Left lung (tissue), 10 donors: ENCODE data around the gene MRPS34. TPM values are rescaled to one million over a fixed set of nuclear protein-coding genes. Genes with fewer than 3 reads are reported as not detected.
A peak's percentile ranks its signal among the peaks of the same experiment; 100 is the strongest.

Experiments used
- ATAC-seq: fragments of 200-7000 bp; cut with Tn5 transposase; one replicate; pipeline ENCODE4 v1.9.1; 2020; ENCODE audit warnings: moderate library complexity
- DNase-seq, 4 donors: peaks; one replicate each; pipeline ENCODE4 v3.0.0-alpha.2; 2013 to 2020
- H3K27ac ChIP-seq, 2 donors: fragments of 200-600 bp; sonication (generic) in 1 of 2; one replicate each; pipeline versions ENCODE4 v1.5.0 to v1.8.0; 2020 to 2021
- H3K27me3 ChIP-seq, 2 donors: fragments of 200-600 bp; sonication (generic) in 1 of 2; one replicate each; pipeline versions ENCODE4 v1.5.0 to v1.8.0; 2020 to 2021
- H3K36me3 ChIP-seq, 2 donors: fragments of 200-600 bp; sonication (generic) in 1 of 2; one replicate each; pipeline versions ENCODE4 v1.5.0 to v1.8.0; 2020 to 2021
- H3K4me1 ChIP-seq, 2 donors: fragments of 200-600 bp; one replicate each; pipeline ENCODE4 v1.8.0; 2021
- H3K4me3 ChIP-seq, 2 donors: fragments of 200-600 bp; sonication (generic) in 1 of 2; one replicate each; pipeline versions ENCODE4 v1.5.0 to v1.8.0; 2020 to 2021; ENCODE audit warnings: mild to moderate bottlenecking in 1 of 2
- H3K9me3 ChIP-seq, 2 donors: fragments of 200-600 bp; sonication (generic) in 1 of 2; one replicate each; pipeline versions ENCODE4 v1.5.0 to v1.8.0; 2020 to 2021
- intact Hi-C, 2 donors: fragments of 100-400 bp; cut with DNase I; formaldehyde crosslinking; loops; one replicate each; pipeline versions ENCODE4 v1.11.2 to v1.14.2; 2022
- polyA plus RNA-seq, 6 donors: library from polyadenylated mRNA; unstranded; fragments of 120-200 nt; gene quantifications; one replicate each; pipeline ENCODE4 v1.2.1, GENCODE V29; 2013; ENCODE audit not compliant: insufficient read length in 6 of 6
- total RNA-seq, 2 donors: library from RNA; stranded (reverse); fragmentation: NEBNext Ultra II Directional; extraction: Animal tissue kit (Norgen Biotek cat#: 25700); gene quantifications; one replicate each; pipeline ENCODE4 v1.2.1, GENCODE V29; 2021
- TF ChIP-seq, protein P1 (sequence below), 2 donors: fragments of 200-600 bp; sonication (generic) in 1 of 2; IDR thresholded peaks; one replicate each; pipeline versions ENCODE4 v1.5.0 to v1.8.0; 2021; ENCODE audit warnings: antibody characterized with exemption in 2 of 2
- donor health status: DM: no; HTN: yes; CAD: no.
- donor health status: DM: no; HTN: no; CAD: no.

Gene MRPS34
- total and polyA plus RNA-seq, 8 donors = 47.5 to 91.5 (median 64.1) TPM

DNA sequence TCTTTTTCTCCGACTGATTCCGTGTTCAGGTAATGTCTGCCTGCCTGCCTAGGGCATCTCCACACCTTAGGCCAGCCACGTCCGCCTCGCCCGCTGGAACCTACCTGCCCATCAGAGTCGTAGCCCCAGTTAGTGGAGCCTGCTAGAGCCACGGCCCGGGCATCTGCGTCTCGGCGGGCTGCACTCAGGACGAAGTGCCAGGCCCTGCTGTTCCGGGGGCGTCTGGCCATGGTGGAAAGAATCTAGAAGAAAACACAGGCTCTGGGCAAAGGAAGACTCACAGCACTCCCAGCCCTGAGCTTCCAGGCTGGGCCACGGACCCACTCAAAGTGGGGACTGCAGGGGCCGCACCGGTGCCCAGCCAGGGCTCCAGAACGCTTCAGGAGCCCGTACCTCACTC is 8.3 kb upstream of the MRPS34 start:
- peak in 1 of 4 donors; percentile 14 for DNase-seq

DNA sequence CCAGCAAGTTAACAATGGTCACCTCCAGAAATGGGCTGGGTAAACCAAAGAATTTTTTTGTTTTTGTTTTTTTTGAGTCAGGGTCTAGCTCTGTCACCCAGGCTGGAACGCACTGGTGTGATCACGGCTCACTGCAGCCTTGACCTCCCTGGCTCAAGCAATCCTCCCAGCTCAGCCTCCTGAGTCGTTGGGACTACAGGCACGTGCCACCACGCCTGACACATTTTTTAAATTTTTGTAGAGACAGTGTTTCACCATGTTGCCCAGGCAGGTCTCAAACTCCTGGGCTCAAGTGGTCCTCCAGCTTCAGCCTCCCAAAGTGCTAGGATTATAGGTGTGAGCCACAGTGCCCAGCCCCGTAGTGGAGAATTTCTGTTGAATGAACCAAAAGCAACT is 7.7 kb upstream of the MRPS34 start:
- H3K27me3 ChIP-seq = no peaks in the 10 kb centered on the region
- TF ChIP-seq, protein P1, sequence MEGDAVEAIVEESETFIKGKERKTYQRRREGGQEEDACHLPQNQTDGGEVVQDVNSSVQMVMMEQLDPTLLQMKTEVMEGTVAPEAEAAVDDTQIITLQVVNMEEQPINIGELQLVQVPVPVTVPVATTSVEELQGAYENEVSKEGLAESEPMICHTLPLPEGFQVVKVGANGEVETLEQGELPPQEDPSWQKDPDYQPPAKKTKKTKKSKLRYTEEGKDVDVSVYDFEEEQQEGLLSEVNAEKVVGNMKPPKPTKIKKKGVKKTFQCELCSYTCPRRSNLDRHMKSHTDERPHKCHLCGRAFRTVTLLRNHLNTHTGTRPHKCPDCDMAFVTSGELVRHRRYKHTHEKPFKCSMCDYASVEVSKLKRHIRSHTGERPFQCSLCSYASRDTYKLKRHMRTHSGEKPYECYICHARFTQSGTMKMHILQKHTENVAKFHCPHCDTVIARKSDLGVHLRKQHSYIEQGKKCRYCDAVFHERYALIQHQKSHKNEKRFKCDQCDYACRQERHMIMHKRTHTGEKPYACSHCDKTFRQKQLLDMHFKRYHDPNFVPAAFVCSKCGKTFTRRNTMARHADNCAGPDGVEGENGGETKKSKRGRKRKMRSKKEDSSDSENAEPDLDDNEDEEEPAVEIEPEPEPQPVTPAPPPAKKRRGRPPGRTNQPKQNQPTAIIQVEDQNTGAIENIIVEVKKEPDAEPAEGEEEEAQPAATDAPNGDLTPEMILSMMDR (IDR thresholded peaks at IDR 0.05) = no peak
- peaks cover 0 to 41% of the 10 kb centered on the region in 2 donors for H3K36me3 ChIP-seq
- ATAC-seq (no peak), DNase-seq (no peak)
- intact Hi-C loops = no loop called here
- no peak overlapping the region for H3K4me3 ChIP-seq
- peaks cover 8 to 35% of the 10 kb centered on the region in 2 donors for H3K4me1 ChIP-seq
- H3K9me3 ChIP-seq = no peaks in the 10 kb centered on the region
- no peak overlapping the region for H3K27ac ChIP-seq

More for the DNA sequence above, 8.3 kb upstream of the MRPS34 start:
- TF ChIP-seq, protein P1 (IDR thresholded peaks at IDR 0.05) = no peak
- Histone ChIP-seq H3K36me3 (peaks cover 0 to 41% of the 10 kb centered on the region in 2 donors), H3K4me1 (peaks cover 8 to 39% of the 10 kb centered on the region in 2 donors), H3K9me3 (no peaks in the 10 kb centered on the region), H3K27me3 (no peaks in the 10 kb centered on the region), H3K4me3 (peak overlapping the region; percentile 81 to 87), H3K27ac (peak overlapping the region in 1 of 2 donors; percentile 88)
- no peak for ATAC-seq
- intact Hi-C loops = no loop called here

DNA sequence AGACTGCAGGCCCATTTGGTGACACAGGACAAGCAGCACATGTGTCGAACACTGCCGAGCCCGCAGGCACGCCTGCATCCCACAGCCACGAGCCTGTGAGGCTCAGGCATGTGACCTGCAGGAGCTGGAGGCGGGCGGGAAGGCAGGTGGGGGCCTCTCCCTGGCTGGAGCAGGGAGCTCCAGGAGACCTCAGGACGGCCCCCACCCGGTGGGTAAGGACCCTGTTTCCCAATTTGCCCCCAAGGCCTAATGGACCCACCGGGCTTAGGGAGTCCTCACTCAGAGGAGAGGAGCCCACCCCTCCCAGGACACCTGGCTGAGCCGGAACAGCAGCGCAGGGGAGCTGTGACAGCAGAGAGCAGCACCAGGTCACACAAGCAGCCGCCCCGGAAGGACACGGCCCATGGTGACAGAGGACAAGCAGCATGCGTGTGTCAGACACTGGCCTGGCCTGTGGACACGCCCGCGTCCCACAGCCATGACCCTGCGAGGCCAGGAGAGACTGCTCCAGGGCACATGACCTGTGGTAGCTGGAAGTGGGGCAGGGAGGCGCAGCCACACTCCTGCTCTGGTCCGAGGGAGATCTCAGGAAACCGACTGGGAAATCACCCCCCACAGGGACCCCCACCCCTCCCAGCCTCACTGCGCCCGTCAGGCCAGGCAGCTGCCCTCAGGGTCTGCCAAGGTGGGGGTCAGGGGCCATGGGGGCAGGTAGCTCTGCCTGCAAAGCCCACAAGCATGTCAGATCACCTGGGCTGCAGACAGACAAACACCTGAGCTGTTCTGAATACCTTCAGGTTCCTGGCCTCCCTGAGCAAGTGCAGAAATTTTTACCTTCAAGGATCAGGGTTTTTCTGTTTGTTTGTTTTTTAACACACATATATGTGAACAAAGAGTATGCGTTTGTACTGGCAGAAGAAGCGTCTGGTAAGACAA is 7.1 kb upstream of the MRPS34 start:
- H3K27me3 ChIP-seq = no peaks in the 10 kb centered on the region
- ATAC-seq = no peak
- no peak for DNase-seq
- H3K36me3 ChIP-seq = peaks cover 0 to 47% of the 10 kb centered on the region in 2 donors
- H3K4me3 ChIP-seq = no peak overlapping the region
- intact Hi-C loops = no loop called here
- H3K4me1 ChIP-seq = peaks cover 8 to 35% of the 10 kb centered on the region in 2 donors
- TF ChIP-seq, protein P1 (IDR thresholded peaks at IDR 0.05) = no peak
- no peaks in the 10 kb centered on the region for H3K9me3 ChIP-seq
- H3K27ac ChIP-seq = no peak overlapping the region

DNA sequence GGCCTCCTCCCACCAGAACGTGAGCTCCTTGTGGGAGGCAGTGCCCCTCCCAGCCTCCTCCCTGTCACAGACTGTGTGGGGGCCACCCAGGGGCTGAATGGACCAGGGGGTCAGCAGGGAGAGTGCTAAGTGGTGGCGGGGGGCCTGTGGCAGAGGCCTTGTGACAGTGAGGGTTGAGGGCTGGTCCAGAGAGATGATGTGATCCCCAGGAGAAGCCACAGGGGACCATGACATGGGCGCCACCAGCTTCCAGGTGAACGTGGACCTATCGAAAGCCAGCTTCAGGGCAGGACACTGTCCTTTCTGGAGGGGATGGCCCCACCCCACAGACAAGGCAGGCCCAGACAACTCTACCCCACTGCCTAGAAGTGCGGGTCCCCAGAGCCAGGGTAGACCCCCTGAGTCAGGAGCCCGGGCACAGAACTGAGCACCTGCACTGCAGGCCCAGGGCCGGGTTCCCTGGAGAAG is 6.3 kb upstream of the MRPS34 start:
- no peak overlapping the region for H3K27ac ChIP-seq
- intact Hi-C loops = no loop called here
- no peak for DNase-seq
- no peak for ATAC-seq
- no peaks in the 10 kb centered on the region for H3K9me3 ChIP-seq
- peaks cover 0 to 50% of the 10 kb centered on the region in 2 donors for H3K36me3 ChIP-seq
- H3K27me3 ChIP-seq = no peaks in the 10 kb centered on the region
- H3K4me3 ChIP-seq = no peak overlapping the region
- H3K4me1 ChIP-seq = peaks cover 12 to 35% of the 10 kb centered on the region in 2 donors
- TF ChIP-seq, protein P1 (IDR thresholded peaks at IDR 0.05) = no peak
